ENCODE measurements around the gene SEL1L.
"Not testable (repeated sequence)": the region's sequence is repeated elsewhere in the genome, so short reads cannot be mapped to it uniquely, and the experiment has no call there.

SEL1L gene

DNA sequence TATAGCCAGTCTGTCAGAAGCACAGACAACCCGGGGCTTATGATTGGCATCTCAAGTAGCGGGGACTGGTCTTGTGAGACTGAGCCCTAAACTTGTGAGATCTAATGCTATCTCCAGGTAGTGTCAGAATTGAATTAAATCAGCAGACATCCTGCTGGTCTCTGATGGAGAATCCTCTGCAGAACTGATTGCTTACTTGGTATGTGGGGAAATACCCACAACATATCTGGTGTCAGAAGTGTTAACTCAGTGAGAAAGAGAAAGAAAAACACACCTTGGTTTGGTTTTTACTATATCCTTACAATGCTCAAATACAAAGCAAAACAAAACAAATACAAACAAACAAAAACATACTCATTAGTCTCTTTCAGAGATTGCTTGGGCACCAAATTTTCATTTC lies 10.0 kb downstream of the SEL1L start:
- DNase-seq = no peak

DNA sequence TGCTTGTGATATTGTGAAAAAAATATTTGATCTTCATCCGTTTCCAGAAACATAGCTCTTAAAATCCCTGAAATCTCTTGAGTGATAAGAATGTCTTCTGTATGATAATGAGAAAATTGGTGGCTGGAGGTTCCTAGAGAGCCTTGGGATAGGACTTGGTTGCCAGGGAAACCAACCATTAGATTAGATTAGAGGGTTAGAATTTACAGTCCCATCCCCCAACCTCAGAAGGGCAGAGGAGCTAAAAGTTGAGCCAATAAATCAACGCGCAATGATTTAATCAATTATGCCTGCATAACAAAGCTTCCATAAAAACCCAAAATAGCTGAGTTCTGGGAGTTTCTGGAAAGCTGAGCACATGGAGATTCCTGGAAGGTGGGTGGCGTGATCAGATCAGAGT lies 10.6 kb downstream of the SEL1L start:
- DNase-seq = no peak

DNA sequence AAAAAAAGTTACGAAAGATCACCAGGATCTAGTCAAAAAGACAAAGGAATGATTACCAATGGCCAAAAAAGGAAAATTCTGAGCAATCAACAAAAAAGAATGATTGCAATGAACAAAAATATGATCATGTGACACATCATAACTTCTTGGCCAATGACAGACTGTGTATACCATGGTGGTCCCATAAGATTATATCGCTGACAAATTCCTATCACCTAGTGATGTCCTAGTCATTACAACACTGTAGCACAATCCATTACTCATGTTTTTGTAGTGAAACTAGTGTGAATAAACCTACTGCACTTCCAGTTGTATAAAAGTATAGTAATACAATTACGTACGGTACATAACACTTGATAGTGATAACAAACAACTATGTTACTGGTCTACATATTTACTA lies 12.3 kb downstream of the SEL1L start:
- no peak for DNase-seq

DNA sequence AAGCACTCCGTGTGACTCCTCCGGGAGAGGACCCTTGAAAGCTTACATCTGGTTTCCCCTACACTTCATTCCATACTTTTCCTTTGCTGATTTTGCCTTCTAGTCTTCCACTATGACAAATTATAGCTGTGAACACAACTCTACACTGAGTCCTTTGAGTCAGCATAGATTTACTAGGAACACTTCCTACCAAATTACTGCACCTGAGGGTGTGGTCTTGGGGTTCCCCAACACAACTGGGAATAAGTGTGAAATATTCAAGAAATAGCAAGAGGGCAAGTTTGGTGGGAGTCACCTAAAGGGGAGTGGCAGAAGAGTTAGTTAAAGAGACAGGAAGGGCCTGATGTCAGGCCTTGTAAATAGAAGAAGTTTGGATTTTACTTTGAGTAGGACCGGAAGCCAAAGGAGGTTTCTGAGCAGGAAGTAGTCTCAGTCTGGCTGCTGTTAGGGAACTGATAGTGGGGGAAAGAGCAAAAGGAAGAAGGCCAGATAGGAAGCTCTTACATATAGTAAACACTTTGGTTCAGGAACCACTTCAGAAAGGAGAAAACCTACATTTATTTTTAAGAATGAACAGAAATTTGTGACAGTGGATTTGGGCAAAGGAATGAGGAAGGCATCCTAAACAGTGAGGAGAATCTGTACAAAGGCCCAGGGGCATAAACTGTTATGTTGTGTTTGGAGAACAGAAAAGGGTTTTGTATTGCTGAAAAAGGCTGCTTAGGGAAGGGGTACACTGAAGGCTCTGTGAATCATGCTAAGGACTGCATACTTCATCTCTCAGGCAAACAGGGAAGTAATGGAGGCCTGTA lies 14.2 kb downstream of the SEL1L start:
- DNase-seq = no peak

DNA sequence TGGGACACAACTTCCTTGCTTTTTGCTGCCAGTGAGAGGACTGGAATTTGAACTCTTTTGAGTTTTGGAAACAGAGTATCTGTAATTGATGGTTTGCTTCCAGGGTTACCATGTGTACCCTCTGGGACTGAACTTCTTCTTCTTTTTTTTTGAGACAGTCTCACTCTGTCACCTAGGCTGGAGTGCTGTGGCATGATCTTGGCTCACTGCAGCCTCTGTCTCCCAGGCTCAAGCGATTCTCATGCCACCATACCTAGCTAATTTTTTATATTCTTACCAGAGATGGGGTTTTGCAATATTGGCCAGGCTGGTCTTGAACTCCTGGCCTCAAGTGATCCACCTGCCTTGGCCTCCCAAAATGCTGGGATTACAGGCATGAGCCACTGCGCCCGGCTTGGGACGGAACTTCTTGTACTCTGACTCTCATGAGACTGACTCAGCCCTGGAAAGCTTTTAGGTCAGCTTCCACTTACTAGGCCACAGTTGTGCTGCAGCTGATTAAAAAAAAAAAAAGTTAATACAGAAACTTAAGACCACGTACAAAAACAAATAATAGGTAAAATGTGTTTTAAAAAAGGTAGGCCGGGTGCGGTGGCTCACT lies 15.8 kb downstream of the SEL1L start:
- DNase-seq = no peak

DNA sequence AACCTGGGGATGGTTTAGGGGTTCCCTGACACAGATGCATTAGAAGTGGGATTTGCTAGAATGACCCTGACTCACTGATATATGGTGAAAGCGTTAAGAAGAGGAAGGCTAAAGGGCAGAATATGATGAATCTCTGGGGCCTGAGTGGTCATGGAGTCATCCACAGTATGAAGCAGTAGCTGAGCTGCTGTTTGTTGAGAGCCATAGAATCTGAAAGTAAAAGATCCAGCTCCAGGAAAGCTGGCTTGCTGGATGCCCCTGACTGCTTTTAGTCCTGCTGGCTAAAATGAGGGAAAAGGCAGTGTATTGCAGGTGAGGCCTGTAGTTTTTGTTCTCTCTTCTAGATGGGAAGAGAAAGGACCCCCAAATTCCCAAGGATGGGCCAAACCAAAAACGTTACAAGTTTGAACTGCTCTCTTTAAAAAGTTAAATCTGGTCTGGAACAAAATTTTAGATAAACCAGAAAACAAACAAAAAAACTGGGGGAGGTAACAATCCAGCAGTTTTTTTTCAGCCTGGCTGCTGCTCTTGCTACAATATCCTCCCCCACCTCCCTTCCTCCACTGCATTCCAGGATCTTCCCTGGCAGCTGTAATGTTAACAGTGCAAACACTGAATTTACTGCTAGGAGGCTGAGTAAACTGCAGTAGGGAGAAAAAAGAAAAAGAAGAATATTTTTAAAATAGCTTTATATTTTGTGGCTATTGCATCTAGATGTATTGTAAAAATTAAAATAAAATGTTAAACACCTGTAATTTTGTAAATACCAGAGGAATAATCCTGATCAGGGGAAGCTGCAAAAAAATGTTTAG lies 16.5 kb downstream of the SEL1L start:
- peak; percentile 38 for DNase-seq

DNA sequence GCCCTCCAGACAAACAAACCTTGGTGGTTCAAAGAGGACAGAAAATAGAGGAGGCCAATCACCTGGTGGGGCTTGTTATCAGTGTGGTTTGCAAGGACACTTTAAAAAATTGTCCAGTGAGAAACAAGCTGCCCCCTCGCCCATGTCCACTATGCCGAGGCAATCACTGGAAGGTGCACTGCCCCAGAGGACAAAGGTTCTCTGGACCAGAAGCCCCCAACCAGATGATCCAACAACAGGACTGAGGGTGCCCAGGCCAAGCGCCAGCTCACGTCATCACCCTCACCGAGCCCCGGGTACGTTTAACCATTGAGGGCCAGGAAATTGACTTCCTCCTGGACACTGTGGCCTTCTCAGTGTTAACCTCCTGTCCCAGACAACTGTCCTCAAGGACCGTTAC lies 17.7 kb downstream of the SEL1L start:
- DNase-seq = not testable (repeated sequence)

DNA sequence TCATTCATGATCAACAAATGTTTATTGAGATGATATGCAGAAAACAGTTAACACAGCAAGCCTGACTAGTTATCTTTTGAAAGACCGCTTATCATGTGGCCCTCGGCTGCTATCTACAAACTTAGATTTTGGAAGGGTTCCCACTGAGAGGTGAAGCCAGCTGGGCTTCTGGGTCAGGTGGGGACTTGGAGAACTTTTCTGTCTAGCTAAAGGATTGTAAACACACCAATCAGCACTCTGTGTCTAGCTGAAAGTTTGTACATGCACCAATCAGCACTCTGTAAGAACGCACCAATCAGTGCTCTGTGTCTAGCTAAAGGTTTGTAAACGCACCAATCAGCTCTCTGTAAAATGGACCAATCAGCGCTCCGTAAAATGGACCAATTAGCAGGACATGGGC lies 20.8 kb downstream of the SEL1L start:
- DNase-seq = not testable (repeated sequence)

DNA sequence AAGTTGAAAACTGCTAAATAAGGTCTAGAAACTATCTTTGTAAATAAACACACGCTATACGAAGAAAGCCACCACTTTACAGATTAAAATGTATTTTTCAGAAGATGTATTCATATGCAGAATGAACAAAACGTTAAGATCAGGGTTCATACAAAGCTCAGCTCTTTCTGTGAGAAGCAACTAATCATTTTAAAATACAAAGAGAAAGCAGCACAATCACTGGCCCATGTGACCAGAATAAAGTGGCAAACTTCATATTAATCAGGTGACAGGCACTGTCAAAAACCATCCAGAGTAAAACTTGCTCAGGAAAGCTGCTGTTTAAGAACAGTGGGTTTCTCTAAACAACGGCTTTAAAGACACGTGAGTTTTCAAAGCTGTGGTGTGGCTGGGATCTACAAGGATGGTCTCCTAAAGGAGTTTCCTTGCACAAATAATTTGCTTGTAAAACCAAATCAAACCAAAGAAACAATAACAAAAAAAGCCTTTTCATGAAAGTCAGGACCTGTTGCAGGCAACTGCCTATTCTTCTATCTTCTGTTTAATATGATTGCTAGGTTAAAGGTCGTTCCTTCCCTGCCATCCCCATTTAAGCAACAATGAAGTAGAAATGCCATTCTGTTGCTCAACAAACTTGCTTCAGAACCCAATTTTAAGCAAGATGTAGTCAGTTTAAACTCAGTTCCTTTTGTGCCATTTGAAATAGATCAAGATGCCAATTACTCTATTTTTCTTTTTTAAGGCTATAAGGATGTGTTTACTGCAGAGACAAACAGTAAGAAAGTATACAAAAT lies 22.3 kb downstream of the SEL1L start:
- DNase-seq = no peak

DNA sequence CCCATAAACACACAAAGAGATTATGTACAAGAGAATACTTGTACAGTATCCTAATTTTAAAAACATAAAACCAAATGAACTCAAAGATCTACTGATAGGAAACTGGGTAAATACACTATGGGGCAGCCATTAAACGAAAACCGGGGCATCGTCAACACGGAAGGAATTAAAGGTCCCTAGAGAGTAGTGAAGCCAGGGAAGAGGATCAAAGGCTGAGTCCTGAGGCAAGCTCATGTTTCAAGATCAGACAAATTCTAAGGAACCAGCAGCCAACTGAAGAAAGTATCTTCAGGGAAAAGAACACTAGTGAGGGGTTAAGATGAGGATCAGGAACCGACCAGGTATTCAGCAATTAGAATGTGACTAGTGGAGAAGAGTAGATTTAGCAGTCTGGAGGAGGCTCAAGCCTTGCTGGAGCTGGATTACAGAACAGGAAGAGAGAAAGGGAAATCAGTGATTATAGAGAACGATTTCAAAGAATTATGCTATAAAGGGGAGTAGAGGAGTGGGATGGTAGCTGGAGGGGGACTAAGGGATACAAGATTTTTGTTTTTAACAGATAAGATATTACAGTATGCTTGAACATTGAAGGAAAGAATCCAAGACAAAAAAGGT lies 23.7 kb downstream of the SEL1L start:
- no peak for DNase-seq

DNA sequence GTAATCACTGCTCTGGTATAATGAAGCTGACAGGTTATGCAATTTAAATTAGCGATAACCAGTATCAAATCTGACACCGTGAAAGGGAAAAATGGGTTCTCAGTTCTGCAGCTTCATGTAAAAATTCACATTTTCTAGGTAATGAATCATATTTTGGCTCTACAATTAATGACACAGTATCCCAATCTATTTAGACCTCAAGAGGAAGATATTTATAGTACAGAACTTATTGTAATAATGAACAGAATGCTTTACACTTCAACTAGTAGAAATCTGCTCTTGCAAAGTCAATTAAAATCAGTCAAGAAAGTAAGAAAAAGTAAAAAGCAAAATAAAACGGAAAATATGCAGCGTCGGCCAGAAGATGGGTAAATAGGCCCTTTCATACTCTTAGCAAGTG lies 24.3 kb downstream of the SEL1L start:
- no peak for DNase-seq

DNA sequence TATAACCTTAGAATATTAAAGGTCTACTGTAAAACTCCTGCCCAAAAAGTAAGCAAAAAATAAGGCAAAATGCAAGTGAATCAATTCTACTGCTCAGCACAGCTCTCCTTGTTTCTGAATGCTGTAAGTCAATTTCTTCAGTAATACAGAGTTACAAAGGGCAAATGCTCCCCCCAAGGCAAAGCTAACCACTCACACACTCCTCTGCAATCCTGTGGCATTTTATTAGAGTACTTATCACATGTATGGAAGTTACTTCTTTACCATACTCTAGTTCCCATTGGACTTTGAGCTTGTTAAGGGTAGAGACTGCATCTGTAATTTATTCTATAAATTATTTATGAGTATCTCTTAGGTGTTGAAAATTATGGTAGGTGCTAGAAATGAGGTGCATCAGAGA lies 27.2 kb downstream of the SEL1L start:
- DNase-seq = no peak

DNA sequence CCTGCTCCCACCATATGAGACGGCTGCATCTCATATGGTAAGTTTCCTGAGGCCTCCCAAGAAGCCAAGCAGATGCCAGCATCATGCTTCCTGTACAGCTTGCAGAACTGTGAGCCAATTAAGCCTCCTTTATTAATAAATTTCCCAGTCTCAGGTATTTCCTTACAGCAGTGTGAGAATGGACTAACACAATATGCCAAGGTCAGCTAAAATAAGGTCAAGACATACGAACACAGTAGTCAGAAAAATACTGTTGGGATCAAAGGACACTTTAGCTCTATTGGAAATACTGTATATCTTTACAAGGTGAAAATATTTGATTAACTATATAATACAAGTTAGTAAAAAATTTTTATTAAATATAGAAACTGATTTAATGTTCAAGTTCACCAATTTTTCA lies 28.8 kb downstream of the SEL1L start:
- no peak for DNase-seq

DNA sequence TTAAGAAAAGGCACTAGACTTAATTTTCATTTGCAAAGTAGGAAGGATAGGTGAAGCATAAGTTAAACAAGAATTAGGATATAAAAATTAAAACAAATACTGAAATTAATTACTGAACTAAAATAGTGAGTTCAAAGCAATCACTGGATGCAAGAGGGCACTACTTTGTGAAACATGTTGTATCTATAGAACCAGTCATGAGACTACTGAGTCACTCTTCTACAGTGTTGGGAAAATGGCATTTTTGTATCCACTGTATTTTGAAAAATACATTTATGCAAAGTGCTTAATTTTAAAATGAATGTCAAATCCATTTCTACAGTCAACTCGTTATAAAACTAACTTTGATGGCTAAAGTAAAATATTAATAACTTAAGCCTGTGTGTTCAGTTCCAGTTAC lies 47.9 kb downstream of the SEL1L start:
- no peak for DNase-seq

DNA sequence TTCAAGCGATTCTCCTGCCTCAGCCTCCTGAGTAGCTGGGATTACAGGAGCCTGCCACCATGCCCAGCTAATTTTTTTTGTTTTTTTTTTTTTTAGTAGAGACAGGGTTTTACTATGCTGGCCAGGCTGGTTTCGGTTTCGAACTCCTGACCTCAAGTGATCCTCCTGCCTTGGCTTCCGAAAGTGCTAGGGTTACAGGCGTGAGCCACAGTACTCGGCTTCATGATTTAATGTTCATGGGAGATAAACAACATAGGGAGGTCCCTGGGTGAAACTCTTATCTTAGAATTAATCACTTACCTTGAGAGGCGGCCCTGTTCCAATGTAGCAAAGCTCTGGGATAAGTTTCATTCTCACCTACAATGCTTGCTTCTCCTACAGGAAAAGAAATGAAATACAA lies 48.3 kb downstream of the SEL1L start:
- DNase-seq = no peak

DNA sequence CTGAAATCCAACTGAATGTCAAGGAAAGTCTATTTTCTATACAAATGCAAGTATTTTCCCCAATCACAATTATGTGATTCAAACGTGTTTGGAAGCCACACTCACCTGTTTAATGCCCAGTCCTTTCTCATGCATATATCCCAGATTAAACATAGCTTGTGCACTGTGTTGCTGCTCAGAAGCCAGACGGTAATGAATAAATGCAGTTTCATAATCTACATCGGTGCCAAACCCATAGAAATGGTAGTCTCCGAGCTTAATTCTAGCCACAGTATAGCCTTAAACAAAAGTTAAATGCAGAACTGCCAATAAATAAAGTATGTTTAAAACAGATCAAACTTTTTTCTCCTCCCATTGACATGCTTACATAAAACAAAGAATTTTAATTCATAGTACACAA lies 49.5 kb downstream of the SEL1L start:
- DNase-seq = no peak

DNA sequence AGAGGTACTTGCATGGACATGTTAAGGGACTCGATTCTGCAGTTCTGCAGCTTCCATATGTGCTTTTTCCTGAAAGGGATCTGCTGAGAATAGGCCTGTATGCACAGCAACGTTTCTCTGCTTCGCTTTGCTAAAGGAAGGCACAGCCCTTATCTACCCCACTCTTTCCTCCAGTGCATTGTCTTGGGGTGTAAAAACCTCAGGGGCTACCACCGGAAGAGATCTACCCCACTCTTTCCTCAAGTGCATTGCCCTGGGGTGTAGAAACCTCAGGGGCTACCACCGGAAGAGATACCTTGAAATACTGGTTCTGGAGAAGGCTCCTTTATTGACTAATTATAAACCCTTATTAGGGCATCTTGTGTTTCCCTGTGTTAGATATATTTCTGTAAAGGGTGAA lies 52.9 kb downstream of the SEL1L start:
- no peak for DNase-seq

DNA sequence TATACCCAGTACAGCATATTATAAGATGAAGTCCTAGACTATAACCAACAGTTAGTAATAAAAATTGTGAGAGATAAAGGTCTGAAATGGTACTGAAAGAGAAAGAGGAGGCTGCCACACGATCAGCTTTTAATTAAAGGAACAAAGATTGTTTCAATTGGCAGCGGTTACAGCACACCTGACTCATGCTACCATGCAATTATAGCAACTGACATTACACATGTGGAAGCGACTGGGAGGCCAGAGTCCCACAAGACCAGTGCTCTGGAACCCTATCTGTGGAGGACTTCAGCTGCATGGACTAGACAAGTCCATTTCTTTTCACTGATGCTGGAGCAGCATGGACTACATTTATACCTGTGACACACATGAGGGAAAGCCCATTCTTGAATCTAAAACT lies 55.2 kb downstream of the SEL1L start:
- DNase-seq = no peak

DNA sequence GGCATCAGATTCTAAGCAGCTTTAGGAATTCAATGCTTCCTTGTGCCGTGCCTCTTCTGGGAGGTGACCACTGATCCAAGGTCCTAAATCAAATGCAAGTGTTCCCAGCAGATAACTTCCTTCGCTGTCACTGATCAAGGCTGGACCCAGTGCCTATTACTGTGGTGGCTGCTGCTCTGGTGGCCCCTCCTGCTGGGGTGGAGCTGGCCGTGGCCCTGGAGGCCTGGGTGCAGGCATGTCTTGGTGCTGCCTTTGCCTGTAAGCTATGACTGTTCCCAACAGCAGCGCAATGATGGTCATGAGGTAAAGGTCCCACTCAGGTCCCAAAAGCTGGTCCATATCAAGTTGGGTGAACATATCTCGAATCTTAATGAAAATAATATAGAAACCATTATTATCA lies 56.8 kb downstream of the SEL1L start:
- no peak for DNase-seq

DNA sequence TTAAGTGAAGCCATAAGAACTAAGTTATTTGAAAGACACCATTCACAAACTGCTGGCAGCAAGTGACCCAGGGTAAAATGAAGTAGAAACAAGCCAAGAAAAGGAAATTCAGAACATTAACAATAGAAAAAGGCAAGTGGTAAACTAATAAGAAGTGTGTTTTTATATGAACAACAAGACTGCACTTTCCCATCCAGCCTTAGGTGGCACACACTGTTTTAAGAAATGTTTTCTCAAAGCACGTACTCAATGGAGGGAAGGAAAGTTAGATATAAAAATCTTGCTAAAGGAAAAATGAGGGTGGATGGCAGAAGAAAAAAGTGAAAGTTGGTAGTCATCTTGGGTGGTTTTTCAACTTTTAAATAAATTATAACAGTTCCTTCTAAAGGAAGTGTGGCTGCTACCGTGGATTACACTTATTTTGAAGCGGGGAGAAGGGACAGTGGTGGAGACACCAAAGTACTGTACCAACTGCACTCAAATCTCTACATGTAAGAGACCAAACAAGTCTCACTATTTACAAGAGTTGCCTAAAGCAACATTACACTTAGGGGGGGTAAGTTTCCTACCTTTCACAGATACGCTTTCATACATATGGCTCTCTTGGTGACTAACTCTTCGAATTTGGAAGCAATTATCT lies 58.8 kb downstream of the SEL1L start:
- DNase-seq = no peak

DNA sequence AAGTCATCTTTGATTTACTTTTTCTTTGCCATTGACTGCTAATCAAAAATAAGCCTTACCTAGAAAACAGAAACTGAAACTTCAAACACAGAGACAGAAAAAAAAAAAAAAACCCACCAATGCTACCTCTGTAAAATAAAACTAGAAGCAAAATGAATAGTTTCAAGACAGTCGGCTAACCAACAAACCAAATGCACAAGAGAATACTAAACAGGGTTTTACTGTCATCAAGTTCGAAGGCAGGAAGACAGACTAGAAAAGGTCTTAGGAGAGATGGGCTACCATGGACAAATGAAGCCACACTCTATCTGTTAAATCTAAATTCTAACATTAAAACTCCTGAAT lies 59.5 kb downstream of the SEL1L start:
- DNase-seq = no peak

DNA sequence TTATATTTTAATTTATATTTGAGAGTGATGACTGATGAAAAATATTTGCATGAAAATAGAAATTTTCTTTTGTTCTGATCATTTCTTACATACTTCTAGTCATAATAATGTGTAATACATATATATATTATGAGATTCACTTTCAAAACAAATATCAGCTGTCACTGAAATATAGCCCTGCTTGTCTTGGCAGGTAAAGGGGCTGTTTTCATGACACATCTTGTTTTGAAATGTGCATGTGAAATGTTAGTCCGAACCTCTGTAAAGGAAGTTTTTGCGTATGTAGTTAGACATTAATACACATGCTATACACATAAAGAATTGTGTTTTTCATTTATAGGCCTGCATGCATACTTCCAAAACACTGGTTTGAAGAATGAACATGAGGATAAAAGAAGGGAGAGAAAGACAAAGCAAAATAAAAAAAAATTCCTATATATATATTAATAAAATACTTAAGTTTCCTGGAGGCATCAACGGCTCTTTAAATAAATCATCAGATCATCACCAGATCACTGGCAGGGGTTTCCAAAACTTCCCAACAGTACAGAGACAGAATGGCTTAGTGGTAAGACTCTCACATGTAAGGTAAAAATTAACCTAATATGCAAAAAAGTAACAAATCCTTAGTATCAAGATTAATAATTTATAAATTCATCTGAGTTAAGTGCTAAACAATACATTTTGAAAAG lies 60.1 kb downstream of the SEL1L start:
- DNase-seq = no peak
